Bronchial epithelial cell (primary cell): ENCODE results near the gene GNA14. TPM values are rescaled to one million over a fixed set of nuclear protein-coding genes. Genes with fewer than 3 reads are reported as not detected.
A peak's percentile ranks its signal among the peaks of the same experiment; 100 is the strongest.

Experiments used
- DNase-seq: peaks from one replicate; pipeline ENCODE4 v3.0.0-alpha.2; 2010; ENCODE audit warnings: low read depth
- FAIRE-seq: peaks from 2 replicates; lab custom pipeline; 2011; peaks lifted over from hg19 to GRCh38; lab: Jason Lieb, UNC
- H3K27me3 ChIP-seq: 2 replicates; pipeline ENCODE4 v1.5.1; 2011; ENCODE audit warnings: low read length; ENCODE audit not compliant: control insufficient read depth, insufficient read depth
- H3K36me3 ChIP-seq: 2 replicates; pipeline ENCODE4 v1.5.1; 2011; ENCODE audit warnings: low read length; ENCODE audit not compliant: control insufficient read depth, insufficient read depth
- H3K4me3 ChIP-seq: 2 replicates; pipeline ENCODE4 v1.5.1; 2011; ENCODE audit warnings: mild to moderate bottlenecking, low read depth, low read length, control low read depth
- CTCF ChIP-seq: IDR thresholded peaks from 2 replicates; pipeline ENCODE4 v1.5.1; 2011; ENCODE audit warnings: mild to moderate bottlenecking, moderate library complexity, low read length, control low read depth, inconsistent platforms; ENCODE audit not compliant: insufficient read depth, severe bottlenecking
- total RNA-seq: library from RNA; depleted of rRNA; stranded (reverse); fragments of >200 nt; gene quantifications from 2 replicates; pipeline ENCODE4 v1.2.1, GENCODE V29; 2014

Gene GNA14
- total RNA-seq, 1 donor from 2014 or later, result not detected

GRCh38 chr9:77601476-77602099 is 46.5 kb downstream of the GNA14 start:
- FAIRE-seq (no peak), DNase-seq (no peak)
- no peaks in the 10 kb centered on the region for H3K27me3 ChIP-seq
- no peak overlapping the region for H3K4me3 ChIP-seq
- TF ChIP-seq CTCF, result no peak
- H3K36me3 ChIP-seq, result no peaks in the 10 kb centered on the region

DNA sequence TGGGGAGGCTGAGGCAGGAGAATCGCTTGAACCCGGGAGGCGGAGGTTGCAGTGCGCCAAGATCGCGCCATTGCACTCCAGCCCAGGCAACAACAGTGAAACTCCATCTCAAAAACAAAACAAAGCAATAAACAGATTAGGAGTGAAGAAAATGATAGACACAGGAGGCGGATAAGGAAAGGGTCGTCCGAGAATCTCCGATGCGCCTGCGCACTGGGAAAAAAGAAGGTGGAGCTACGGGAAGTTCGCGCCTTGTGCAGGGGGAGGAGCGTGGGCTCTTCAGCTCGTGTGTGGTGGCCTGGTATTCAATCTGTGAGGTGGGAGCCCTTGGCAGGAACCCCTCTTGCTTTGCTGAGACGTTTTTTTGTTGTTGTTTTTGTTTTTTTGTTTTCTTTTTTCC is 47.3 kb downstream of the GNA14 start:
- Histone ChIP-seq H3K27me3 (no peaks in the 10 kb centered on the region), H3K4me3 (no peak overlapping the region), H3K36me3 (no peaks in the 10 kb centered on the region)
- TF ChIP-seq CTCF, result no peak
- FAIRE-seq (no peak), DNase-seq (no peak)

DNA sequence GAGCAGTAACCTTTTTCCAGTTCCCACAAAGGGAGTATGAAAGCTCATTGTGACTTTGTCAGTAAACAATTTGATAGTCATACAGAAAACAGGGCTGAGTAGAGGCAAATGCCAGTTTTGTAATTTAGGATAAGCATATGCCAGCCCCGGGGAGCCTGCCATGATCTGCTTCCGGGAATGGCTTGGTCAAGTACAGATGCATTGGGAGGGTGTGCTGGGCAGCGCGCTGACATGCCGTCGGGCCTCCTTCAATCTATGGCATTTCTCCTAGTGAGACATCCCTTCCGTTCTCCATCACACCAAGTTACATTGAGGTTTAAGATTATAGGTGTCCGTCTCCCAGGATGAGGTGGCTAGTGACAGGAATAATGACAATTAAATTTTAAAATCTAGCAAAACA is 48.6 kb downstream of the GNA14 start:
- DNase-seq (no peak), FAIRE-seq (no peak)
- TF ChIP-seq CTCF, result no peak
- Histone ChIP-seq H3K27me3 (peaks cover 2% of the 10 kb centered on the region), H3K4me3 (no peak overlapping the region), H3K36me3 (no peaks in the 10 kb centered on the region)

- H3K27me3 ChIP-seq, result peaks cover 4% of the 10 kb centered on the region
- DNase-seq, result no peak
- no peak overlapping the region for H3K4me3 ChIP-seq
- no peaks in the 10 kb centered on the region for H3K36me3 ChIP-seq
- FAIRE-seq, result no peak
- no peak for TF ChIP-seq CTCF
Observed at GRCh38 chr9:77598991-77599390, 49.1 kb downstream of the GNA14 start.

- FAIRE-seq, result no peak
- Histone ChIP-seq H3K4me3 (no peak overlapping the region), H3K36me3 (no peaks in the 10 kb centered on the region), H3K27me3 (peaks cover 4% of the 10 kb centered on the region)
- DNase-seq, result peak; percentile 25
- TF ChIP-seq CTCF, result no peak
Observed at GRCh38 chr9:77598524-77598923, 49.6 kb downstream of the GNA14 start.

DNA sequence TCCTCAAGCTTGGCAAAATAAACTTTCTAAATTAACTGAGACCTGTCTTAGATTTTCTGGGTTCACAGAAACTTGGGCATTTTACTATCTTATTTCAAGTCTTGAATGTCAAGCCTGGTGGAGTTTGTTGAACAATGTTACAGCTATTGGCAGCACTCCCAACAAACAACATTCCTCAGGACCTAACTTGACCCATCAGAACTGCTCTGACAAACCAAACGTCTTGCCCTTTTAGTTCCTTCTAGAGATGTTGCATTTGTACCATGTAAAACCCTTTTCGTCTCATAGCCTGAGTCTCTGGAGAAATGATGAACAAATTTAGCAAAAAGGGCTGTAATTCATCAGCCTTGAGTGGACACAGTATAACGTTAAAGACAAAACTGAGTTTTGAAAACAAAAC is 51.1 kb downstream of the GNA14 start:
- TF ChIP-seq CTCF, result no peak
- no peak for DNase-seq
- no peak overlapping the region for H3K4me3 ChIP-seq
- H3K36me3 ChIP-seq, result no peaks in the 10 kb centered on the region
- H3K27me3 ChIP-seq, result peaks cover 8% of the 10 kb centered on the region
- no peak for FAIRE-seq
